Esophagus squamous epithelium (tissue), 5 donors: ENCODE data around the gene S100A12. TPM values are rescaled to one million over a fixed set of nuclear protein-coding genes. Genes with fewer than 3 reads are reported as not detected.
A peak's percentile ranks its signal among the peaks of the same experiment; 100 is the strongest.

ENCODE experiments used
- DNase-seq: peaks from one replicate; lab custom pipeline; 2025; lab: John Stamatoyannopoulos, UW
- H3K27ac ChIP-seq, 4 donors: fragments of 200-600 bp; sonication (generic); one replicate each; pipeline ENCODE4 v1.5.1; 2016 to 2019; ENCODE audit warnings: mild to moderate bottlenecking in 1 of 4
- H3K27me3 ChIP-seq, 4 donors: fragments of 200-600 bp; sonication (generic); 1 replicate in 3 of 4; 2 replicates in 1 of 4; pipeline versions ENCODE4 v1.5.1 to v1.6.0; 2017 to 2021; ENCODE audit warnings: antibody characterized with exemption in 1 of 4
- H3K36me3 ChIP-seq, 3 donors: fragments of 200-600 bp; sonication (generic); one replicate each; pipeline ENCODE4 v1.5.1; 2016 to 2019
- H3K4me1 ChIP-seq, 3 donors: fragments of 200-600 bp; sonication (generic); one replicate each; pipeline ENCODE4 v1.5.1; 2017 to 2019
- H3K4me3 ChIP-seq, 4 donors: fragments of 200-600 bp; sonication (generic); 1 replicate in 3 of 4; 2 replicates in 1 of 4; pipeline ENCODE4 v1.5.1; 2016 to 2019; ENCODE audit warnings: mild to moderate bottlenecking in 2 of 4, moderate library complexity in 1 of 4
- H3K9me3 ChIP-seq, 3 donors: fragments of 200-600 bp; sonication (generic); one replicate each; pipeline ENCODE4 v1.5.1; 2016 to 2019
- POLR2A ChIP-seq, 4 donors: fragments of 450-650 bp; IDR thresholded peaks; one replicate each; pipeline ENCODE4 v1.6.1; 2017; ENCODE audit warnings: antibody characterized with exemption in 4 of 4, mild to moderate bottlenecking in 4 of 4, moderate library complexity in 3 of 4
- WGBS, 2 donors: methylation state at CpG; one replicate each; pipeline ENCODE4 v1.1.5; 2018; 5-methylcytosine and 5-hydroxymethylcytosine counted together
- intact Hi-C: fragments of 100-400 bp; cut with DNase I; formaldehyde crosslinking; loops from one replicate; pipeline ENCODE4 v1.15.0; 2022
- total RNA-seq, 4 donors: library from RNA; depleted of rRNA; stranded (reverse); fragments of >200 nt; gene quantifications; one replicate each; pipeline ENCODE4 v1.1.0, GENCODE V29; 2016
- TF ChIP-seq, protein P1 (sequence below), 6 experiments: fragments of 450-650 bp in 4 of 6; fragments of 200-600 bp in 2 of 6; sonication (generic) in 2 of 6; IDR thresholded peaks; one replicate each; pipeline ENCODE4 v1.5.1; 2016 to 2019; ENCODE audit warnings: antibody characterized with exemption in 6 of 6, mild to moderate bottlenecking in 4 of 6, moderate library complexity in 4 of 6
- donor health status: DM: yes; HTN: yes; CAD: no.

The S100A12 gene
- total RNA-seq, 4 donors from 2014 or later = 16.2 to 154 (median 49.0) TPM

DNA sequence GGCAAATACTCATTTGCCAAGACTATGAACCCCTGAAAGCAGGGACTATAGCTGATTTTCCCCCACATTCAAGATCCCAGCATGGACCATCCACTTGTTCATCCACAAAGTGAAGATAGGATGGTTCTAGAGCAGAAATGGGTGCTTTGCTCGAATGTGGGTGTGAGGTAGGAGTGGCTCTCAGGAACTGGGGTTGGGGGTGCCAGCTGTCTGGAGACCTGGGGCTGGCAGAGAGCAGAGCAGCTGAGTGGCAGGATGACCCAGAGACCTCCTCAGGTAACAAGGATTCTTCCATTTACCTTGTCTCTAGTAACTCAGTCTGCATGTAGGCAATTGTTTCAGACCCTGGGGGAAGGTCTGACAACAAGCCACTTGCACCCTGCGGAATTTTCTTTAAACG, 11.8 kb downstream of the S100A12 start:
- Histone ChIP-seq H3K9me3 (no peaks in the 10 kb centered on the region), H3K4me1 (peaks cover 34 to 91% (median 40%) of the 10 kb centered on the region in 3 donors), H3K27ac (peak overlapping the region; percentile 70 to 94 (median 90)), H3K27me3 (peaks cover 0 to 3% (median 0%) of the 10 kb centered on the region in 4 donors), H3K4me3 (no peak overlapping the region), H3K36me3 (no peaks in the 10 kb centered on the region)
- DNase-seq = no peak
- 58 to 76% methylated on average over 3 of the region's 3 CpGs for WGBS, 2 donors
- no peak for TF ChIP-seq POLR2A (IDR thresholded peaks at IDR 0.05)
- TF ChIP-seq, protein P1, sequence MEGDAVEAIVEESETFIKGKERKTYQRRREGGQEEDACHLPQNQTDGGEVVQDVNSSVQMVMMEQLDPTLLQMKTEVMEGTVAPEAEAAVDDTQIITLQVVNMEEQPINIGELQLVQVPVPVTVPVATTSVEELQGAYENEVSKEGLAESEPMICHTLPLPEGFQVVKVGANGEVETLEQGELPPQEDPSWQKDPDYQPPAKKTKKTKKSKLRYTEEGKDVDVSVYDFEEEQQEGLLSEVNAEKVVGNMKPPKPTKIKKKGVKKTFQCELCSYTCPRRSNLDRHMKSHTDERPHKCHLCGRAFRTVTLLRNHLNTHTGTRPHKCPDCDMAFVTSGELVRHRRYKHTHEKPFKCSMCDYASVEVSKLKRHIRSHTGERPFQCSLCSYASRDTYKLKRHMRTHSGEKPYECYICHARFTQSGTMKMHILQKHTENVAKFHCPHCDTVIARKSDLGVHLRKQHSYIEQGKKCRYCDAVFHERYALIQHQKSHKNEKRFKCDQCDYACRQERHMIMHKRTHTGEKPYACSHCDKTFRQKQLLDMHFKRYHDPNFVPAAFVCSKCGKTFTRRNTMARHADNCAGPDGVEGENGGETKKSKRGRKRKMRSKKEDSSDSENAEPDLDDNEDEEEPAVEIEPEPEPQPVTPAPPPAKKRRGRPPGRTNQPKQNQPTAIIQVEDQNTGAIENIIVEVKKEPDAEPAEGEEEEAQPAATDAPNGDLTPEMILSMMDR (IDR thresholded peaks at IDR 0.05) = no peak
- intact Hi-C loops = no loop called here

DNA sequence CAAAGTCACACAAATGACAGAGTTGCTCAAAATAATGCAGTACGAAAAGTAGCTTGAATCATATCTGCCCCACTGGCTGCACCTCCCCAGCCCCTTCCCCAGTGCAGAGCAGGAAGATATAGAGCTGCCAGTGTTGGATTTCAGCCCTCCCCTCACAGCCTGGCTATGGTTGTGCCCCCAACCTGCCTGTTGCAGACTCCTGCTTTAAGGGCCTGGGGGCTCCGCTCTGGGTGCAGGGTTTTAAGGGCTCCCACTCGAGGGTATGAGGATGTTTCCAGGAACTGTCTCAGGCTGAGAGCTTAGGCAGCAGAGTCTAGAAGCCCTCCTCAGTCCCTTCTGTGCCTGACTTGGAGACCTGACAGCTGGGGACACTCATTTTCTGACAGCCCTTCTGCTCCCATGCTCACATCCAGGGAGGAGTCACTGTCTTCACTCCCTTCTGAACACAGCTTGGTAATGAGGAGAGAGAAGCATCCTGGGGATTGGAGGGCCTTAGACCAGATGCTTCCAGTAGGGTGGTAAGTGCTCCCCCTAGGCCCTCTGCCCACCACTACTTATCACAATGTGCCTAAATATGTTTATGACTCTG, 13.1 kb downstream of the S100A12 start:
- H3K27ac ChIP-seq = peak overlapping the region; percentile 86 to 94 (median 93)

DNA sequence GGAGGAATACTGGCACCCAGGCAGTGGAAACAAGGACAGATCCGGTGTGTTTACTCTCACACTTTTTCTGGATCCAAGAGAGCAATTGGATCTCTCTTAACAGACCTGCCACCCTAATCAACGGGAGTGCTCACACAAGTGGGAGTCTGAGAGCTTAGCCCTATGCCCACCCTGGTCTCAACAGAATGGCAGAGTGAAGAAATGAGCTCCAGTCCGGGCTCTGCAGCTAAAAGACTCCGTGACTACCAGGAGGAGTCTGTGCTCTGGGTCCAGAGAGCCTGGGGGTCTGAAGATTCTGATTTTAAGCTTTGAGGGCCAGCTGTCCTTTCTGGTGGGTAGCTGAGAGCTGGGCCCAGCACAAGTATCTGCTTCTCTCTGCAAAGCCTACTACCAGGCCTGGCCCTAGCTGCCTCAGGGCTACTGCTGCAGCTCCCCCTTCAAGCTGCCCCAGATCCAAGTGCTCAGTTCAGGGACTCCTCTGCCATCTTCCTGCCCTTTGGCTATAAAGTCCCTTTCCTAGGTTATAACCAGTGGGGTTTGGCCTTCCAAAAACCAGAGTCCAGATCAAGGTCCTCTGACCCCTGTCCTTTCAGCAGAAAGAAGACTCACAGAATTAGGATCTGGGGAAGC, 13.8 kb downstream of the S100A12 start:
- H3K9me3 ChIP-seq = no peaks in the 10 kb centered on the region
- no peaks in the 10 kb centered on the region for H3K36me3 ChIP-seq
- TF ChIP-seq, protein P1 (IDR thresholded peaks at IDR 0.05) = no peak
- no peak for TF ChIP-seq POLR2A (IDR thresholded peaks at IDR 0.05)
- peaks cover 0 to 3% (median 0%) of the 10 kb centered on the region in 4 donors for H3K27me3 ChIP-seq
- WGBS, 2 donors = 17 to 80% methylated on average over 1 to 2 of the region's 4 CpGs
- peak overlapping the region; percentile 86 to 94 (median 93) for H3K27ac ChIP-seq
- intact Hi-C loops = no loop called here
- H3K4me1 ChIP-seq = peaks cover 29 to 91% (median 38%) of the 10 kb centered on the region in 3 donors
- DNase-seq = no peak
- H3K4me3 ChIP-seq = no peak overlapping the region

More for the DNA sequence above, 13.1 kb downstream of the S100A12 start:
- H3K27me3 ChIP-seq = peaks cover 0 to 3% (median 0%) of the 10 kb centered on the region in 4 donors
- H3K9me3 ChIP-seq = no peaks in the 10 kb centered on the region
- no peak overlapping the region for H3K4me3 ChIP-seq
- intact Hi-C loops = no loop called here
- DNase-seq = no peak
- TF ChIP-seq POLR2A (IDR thresholded peaks at IDR 0.05) = no peak
- TF ChIP-seq, protein P1 (IDR thresholded peaks at IDR 0.05) = no peak
- 69 to 79% methylated on average over 2 to 3 of the region's 3 CpGs for WGBS, 2 donors
- H3K4me1 ChIP-seq = peaks cover 29 to 91% (median 32%) of the 10 kb centered on the region in 3 donors
- no peaks in the 10 kb centered on the region for H3K36me3 ChIP-seq

DNA sequence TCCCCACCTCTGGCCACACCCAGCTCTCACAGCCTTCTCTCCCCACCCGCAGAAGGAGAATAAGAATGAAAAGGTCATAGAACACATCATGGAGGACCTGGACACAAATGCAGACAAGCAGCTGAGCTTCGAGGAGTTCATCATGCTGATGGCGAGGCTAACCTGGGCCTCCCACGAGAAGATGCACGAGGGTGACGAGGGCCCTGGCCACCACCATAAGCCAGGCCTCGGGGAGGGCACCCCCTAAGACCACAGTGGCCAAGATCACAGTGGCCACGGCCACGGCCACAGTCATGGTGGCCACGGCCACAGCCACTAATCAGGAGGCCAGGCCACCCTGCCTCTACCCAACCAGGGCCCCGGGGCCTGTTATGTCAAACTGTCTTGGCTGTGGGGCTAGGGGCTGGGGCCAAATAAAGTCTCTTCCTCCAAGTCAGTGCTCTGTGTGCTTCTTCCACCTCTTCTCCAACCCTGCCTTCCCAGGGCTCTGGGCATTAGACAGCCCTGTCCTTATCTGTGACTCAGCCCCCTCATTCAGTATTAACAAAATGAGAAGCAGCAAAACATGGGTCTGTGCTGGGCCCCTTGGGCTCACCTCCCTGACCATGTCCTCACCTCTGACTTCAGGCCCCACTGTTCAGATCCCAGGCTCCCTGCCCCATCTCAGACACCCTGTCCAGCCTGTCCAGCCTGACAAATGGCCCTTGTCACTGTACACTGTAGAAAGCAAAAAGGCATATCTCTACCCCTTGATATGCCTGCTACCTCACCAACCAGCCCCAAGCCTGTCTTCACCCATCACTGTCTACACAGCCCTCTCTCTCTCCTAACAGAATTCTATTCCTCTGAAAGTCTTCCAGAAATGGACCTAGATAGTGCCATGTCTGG, 14.6 kb downstream of the S100A12 start:
- Histone ChIP-seq H3K36me3 (no peaks in the 10 kb centered on the region), H3K9me3 (no peaks in the 10 kb centered on the region), H3K27me3 (peaks cover 0 to 2% (median 0%) of the 10 kb centered on the region in 4 donors), H3K4me1 (peaks cover 32 to 91% (median 40%) of the 10 kb centered on the region in 3 donors), H3K27ac (peak overlapping the region; percentile 86 to 94 (median 93)), H3K4me3 (peak overlapping the region in 2 of 4 donors; percentile 48 to 64)
- TF ChIP-seq, protein P1 (IDR thresholded peaks at IDR 0.05) = no peak
- TF ChIP-seq POLR2A (IDR thresholded peaks at IDR 0.05) = no peak
- 51 to 70% methylated on average over 6 to 11 of the region's 11 CpGs for WGBS, 2 donors
- intact Hi-C loops = no loop called here
- no peak for DNase-seq
